G401.6 (cell line): Measurements from ENCODE around the gene NOTCH4.
"Not testable (repeated sequence)": the region's sequence is repeated elsewhere in the genome, so short reads cannot be mapped to it uniquely, and the experiment has no call there.

ENCODE experiments used
- FAIRE-seq: peaks from 2 replicates; lab custom pipeline; 2012; peaks lifted over from hg19 to GRCh38; lab: Jason Lieb, UNC

The NOTCH4 gene

DNA sequence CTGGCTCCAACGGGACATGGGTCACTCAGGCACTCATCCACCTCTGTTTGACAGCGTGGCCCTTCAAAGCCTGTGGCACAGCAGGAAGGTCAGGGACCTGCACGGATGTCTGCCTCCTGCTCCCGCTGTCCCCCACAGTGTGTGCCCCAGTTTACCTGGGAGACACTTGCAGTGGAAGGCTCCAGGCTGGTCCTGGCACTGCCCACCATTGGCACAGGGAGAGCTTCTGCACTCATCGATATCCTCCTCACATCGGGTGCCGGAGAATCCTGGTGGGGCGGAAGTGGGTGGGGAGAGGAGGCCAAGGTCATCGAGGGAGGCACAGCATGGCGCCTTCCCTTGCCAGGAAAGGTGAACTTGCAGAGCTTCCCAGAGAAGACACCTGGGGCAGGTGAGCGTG lies 6.9 kb downstream of the NOTCH4 start:
- no peak for FAIRE-seq

DNA sequence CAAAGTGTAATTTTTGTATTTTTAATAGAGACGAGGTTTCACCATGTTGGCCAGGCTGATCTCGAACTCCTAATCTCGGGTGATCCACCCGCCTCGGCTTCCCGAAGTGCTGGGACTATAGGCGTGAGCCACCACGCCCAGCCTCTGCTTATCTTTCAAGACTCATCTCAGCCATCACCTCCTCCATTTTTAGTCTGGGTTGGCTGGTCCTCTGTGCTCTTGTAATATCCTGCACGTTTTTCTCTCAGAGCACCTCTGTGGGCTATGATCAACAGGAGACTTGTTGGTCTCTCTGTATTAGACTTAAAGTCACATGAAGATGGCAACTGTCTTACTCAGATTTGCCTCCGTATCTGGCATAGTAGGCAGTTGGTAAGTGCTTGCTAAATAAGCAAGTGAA lies 7.6 kb downstream of the NOTCH4 start:
- FAIRE-seq = no peak

DNA sequence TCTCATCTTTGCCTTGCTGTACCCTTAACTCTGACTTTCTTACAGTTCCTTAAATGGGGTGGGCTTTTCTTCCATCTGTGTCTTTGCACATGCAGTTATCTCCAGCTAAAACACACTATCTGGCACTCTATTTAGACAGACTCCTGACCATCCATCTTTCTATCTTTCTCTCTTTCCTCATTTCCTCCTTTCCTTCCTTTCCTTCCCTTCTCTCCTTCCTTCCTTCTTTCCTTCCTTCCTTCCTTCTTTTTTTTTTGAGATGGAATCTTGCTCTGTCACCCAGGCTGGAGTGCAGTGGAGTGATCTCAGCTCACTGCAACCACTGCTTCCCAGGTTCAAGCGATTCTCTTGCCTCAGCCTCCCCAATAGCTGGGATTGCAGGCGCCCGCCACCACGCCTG lies 8.2 kb downstream of the NOTCH4 start:
- FAIRE-seq = no peak

DNA sequence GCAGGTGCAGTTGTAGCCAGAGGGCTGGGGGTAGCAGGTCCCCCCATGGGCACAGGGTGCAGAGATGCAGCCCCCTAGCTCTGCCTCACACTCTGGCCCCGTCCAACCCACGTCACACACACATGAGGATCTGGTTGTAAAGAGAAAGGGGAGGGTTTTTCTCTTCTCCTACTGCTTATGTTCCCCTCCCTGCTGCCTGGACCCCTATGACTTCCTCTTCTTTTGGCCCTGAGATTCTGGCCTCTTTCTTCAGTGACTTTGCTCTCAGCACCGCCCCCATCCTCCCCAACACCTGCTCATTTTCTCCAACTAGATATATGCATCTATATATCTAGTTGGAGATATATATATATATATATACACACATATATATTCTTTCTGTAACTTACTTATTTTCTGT lies 9.7 kb downstream of the NOTCH4 start:
- no peak for FAIRE-seq

DNA sequence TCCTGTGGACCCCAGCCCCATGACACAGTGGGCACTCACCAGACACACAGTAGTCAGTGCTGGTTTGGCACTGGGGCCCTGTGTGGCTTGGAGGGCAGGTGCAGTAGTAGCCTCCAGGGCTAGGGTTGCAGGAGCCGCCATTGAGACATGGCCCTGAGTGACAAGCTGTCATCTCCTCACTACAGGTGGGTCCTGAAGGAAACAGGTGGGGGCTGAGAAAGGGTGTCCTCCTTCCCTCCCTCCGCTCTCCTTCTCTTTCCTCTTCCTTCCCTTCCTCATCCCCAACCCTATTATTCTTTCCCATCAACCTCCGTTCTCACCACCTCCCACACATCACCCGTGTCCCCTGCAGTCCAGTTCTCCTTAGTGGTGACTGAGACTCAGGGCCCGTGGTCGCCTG lies 10.2 kb downstream of the NOTCH4 start:
- FAIRE-seq = no peak

DNA sequence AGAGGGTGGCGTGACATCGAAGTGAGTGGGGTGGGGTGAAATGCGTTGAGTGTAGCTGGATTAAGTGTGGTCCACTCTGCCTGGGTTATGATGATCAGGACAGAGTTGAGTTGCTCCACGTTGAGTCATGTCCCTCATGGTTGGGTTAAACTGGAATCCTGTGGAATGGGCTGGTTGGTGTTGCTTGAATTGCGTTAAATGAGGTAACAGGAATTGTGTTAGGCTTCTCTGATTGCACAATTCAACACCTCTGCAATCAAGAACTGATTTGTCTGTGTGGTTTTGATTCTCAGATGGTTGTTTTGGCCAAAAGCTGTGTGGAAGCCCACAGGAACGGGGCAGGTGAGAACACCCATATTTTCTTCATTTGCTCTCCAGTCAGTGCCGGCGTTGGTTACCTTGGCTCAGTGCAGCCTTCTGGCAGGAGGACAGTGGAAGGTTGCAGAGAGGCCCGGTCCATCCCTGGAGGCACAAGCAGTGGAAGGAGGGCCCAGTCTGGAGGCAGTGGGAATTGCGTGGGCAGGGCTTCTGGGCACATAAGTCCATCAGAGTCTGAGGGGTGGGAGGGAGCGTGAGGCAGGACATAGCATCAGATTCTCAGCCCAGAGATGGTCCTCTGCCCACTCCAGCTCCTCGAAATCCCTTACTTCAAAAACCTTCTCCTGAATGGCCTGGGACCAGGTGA lies 11.6 kb downstream of the NOTCH4 start:
- no peak for FAIRE-seq

DNA sequence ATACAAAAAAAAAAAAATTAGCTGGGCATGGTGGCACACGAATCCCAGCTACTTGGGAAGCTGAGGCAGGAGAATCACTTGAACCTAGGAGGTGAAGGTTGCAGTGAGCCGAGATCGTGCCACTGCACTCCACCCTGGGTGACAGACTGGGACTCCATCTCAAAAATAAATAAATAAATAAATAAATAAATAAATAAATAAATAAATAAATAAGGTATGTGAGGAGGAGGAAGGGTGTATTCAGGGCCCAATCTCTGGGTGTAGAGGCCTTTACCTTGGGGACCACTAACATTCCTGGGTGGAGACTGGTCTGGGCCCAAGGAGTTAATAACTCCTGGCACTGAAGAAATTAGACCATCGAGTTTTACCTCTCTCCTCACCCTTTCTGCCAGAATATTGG lies 12.4 kb downstream of the NOTCH4 start:
- FAIRE-seq = not testable (repeated sequence)

DNA sequence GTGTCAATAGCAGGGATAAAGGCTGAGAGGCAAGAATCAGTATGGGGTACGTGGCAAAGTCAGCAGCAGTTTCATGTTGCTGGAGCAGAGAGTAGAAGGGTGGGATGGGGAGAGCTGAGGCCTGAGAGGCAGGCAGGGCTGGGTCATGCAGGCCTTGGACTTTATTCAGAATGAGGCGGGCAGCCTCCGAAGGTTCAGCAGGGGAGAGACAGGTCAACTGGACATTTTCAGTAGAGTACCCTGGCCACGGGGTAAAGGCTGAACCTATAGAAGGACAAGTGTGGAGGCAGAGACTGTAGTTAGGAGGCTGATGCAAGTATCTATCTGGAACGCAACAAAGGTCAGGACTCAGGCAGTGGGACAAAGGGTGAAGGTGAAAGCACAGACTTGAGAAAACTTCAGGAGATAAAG lies 13.7 kb downstream of the NOTCH4 start:
- no peak for FAIRE-seq

DNA sequence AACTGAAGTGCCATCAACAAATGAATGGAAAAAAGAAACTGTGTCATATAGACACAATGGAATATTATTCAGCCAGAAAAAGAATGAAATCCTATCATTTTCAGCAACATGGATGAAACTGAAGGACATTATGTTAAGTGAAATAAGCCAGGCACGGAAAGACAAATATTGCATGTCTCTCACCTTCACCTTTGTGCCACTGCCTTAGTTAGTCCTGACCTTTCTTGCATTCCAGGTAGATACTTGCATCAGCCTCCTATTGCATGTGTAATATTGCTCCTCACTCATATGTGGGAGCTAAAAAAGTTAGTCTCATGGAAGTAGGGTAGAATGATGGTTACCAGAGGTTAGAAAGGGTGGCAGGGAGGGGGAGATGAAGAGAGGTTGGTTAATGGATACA lies 14.9 kb downstream of the NOTCH4 start:
- no peak for FAIRE-seq

DNA sequence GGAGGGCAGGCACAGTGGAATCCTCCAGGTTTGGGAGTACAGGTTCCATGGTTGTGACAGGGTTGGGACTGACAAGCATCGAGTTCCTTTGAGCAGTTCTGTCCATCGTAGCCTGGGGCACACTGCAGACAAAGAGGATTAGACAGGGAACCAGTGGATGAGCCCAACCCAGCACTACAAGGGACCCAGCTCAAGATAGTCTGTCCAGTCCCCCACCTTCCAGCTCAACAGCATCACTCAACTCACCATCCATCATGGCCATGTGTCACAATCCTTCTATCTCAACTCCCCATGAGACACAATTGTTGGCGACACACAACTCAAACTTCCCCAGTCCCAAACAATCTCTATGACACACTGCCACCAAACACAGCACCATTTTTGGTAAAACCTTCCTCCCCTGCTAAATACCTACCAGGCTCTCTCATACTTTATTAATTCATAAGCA lies 19.6 kb downstream of the NOTCH4 start:
- FAIRE-seq = no peak

DNA sequence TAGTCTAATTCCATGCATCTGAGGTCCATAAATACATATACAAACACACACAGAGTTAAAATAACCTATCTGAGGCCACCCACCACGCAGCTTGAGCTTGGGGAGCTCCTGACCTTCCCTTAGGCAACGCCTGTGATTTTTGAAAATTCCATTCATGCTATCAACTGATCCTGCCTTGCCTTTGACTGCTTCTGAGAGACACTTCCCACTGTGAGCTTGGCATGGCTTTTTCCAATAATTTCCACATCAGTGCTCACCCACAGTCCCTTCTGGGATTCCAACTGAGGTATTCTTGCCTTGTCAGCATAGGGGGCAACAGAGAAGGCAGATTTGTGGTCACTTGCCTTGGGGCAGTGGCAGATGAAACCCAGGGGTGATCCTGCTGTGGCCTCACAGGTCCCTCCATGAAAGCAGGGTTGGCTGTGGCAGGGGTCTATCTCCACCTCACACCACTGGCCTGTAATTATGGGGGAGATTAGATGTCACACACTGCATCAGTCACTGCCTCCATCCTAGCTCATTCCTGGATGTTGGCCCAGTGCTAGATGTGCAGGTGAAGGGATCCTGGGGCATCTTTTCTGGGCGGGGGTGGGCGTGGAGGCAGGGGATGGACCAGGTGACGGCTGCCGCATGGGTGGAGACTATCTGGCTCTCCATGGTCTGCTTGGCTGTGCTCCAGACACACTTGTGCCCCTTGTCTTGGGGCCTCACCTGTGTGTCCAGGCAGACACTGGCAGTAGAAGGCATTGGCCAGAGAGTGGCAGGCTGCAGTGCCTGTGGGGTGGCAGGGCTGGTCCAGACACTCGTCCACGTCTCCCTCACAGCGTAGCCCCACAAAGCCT lies 20.2 kb downstream of the NOTCH4 start:
- no peak for FAIRE-seq

DNA sequence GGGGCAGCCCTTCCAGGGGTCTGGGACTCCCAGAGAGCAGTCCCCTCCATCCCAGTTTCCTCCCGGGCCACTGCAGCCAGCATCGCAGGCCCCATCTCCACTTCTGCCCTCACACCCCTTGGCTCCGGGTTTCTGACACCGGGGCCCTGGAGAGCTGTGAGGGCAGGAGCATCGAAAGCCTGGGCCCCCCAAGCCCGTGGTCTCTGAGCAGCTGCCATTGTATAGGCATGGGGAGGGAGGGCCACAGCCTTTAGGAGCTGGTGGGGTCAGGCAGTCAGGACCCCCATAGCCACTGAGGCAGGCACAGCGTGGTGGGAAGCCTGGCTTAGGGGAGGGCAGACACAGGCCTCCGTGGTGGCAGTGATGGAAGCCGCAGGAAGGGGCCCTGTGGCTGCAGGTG lies 21.7 kb downstream of the NOTCH4 start:
- FAIRE-seq = no peak

DNA sequence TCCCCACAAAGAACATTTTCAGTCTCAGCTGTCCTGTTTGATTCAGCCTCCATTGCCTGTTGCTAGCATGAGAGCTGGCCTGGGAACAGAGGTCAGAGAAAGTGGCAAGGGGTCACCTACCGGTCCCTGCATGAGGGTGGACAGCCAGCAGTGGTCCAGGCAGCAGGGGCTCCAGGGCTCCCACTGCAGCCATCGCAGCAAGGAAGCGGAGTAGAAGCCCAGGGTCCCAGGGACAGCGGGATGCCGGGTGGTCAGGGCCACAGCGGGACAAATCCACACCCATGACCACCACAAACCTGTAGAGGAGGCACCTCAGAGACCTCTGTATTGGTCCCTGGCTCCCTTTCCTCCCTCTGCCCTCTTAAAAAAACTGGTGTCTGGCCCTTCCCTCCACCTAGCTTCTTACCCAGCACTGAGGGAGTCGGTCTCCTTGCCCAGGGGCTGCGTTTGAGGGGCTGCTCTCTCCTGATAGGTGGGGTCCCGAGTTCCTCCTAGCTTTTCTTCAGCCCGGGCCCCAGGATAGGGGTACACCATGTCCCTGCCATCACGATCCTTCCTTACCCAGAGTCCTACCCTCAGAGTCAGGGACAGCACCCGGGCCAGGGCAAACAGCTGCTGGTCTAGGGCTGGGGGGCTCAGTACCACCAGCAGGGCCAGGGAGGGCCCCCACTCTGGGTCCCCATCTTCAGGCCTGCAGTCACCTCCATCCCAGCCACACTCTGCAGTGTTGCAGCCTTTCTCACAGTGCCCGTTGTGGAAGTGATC lies 23.0 kb downstream of the NOTCH4 start:
- FAIRE-seq = no peak

DNA sequence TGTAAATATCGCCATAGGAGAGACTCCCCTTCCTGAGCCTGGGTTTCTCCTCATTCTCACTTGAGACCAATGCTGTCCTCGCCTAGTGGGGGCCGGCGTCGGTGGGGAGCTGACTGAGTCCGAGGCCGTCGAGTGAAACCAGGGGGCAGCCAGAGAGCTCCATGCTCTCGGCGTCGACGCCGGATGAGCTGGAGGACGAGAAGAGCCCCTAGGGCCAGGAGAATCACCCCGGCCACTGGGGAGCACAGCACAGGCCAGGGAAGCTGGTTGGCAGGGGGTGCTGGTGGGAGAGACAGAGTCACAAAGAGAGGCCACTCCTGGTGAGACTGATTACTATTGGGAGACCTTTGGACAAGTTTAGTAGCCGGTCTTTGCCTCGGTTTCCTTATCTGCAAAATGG lies 25.0 kb downstream of the NOTCH4 start:
- no peak for FAIRE-seq

DNA sequence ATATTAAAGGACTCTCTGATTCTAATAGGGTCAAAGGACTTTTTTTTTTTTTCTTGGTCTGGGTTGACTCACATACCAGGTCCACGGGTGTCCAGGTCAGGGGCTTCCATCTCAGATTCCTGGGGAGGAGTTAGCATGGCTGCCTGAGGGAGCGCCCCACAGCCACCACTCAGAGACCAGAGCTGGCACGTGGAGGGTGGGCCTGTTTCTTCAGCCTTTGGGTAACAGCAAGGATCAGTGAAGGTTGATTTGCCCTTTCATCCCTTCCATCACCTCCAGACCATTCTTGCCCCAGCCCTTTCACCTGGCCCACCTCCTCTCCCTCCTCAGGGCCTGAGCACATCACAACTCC lies 25.5 kb downstream of the NOTCH4 start:
- FAIRE-seq = no peak

DNA sequence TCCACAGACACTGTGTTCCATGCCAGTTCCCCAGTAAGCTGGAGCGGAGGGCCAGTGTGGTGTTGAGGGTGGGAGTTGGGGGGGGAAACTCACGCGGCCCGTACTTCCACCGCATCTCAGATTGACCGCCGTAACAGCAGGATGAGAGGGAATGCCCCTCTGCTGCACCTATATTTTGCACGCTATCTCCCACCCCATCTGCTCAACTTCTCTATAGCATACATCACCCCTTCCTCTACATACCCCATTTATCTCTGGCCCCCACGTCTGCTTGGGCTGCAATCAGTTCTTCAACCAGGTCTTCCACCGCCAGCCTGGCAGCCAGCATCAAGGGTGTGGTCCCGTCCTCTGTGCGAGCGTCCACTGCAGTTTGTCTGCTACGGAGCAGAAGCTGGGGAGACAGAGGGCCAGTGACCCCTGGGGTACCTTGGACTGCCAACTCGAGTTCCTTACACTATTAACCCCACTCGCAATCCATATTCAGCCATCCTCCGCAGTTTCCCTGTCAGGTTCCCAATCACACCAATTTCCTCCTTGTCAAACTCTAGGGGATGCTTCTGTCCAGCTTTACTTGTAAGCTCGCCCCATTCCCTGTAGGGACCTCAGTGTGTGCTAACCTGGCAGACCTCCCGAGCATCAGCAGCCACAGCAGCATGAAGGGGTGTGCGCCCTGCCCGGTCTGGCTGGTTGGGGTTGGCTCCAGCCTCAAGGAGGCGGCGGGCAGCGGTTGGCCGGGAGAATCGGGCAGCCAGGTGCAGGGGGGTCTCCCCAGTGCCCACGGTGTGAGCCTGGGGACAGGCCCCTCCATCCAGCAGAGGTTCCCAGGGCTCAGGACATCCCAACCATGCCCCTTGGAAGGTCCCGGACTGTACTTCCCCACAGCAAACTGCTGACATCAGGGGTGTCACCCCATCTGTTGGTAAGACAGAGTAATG lies 26.9 kb downstream of the NOTCH4 start:
- no peak for FAIRE-seq

DNA sequence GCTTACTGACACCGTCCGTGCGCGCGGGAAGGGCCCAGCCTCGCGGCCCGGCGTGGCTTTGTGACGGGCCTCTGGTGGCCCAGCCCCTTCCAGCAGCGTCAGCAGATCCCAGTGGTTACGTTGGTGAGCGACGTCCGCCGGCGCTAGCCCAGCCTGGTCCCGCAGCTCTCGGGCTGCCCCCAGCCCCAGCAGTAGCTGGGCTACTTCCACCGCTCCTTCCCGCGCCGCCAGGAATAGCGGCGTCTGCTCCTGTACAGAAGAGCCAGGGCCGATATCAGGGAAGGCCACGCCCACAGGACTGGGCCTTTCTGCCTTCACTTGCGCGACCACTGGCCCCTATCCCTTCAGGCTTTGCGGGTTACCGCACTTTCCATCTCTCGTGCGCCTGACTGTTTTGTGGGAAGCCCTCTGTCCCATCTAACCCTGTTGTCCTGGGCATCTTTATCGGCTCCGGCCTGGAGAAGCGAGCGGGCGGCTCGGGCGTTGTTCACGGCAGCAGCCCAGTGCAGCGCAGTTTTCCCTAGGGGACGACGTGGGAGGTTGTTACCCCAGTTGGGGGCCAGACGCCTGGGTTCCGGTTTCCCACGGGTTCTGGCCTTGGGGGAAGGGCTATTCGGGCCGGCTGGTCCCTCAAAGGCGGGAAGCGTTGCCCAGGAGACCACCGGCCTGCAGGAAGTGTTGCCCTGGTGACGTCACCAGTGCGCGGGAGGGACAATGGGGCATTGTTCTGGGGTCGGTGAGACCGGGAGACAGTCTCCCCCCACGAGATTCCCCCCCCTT lies 27.8 kb downstream of the NOTCH4 start:
- no peak for FAIRE-seq

DNA sequence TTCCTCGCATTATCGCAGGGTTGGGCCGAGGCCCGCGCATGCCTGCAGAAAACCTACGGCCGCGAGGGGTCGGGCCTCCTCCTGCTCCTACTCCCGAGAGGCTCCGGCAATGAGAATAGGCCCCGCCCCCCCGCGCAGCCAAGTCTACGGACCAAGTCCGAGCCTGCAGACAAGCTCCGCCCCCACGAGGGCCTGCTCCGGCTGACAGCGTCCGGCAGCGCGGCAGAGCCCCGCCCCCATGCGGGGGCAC lies 28.3 kb downstream of the NOTCH4 start:
- peak; percentile 98 for FAIRE-seq

DNA sequence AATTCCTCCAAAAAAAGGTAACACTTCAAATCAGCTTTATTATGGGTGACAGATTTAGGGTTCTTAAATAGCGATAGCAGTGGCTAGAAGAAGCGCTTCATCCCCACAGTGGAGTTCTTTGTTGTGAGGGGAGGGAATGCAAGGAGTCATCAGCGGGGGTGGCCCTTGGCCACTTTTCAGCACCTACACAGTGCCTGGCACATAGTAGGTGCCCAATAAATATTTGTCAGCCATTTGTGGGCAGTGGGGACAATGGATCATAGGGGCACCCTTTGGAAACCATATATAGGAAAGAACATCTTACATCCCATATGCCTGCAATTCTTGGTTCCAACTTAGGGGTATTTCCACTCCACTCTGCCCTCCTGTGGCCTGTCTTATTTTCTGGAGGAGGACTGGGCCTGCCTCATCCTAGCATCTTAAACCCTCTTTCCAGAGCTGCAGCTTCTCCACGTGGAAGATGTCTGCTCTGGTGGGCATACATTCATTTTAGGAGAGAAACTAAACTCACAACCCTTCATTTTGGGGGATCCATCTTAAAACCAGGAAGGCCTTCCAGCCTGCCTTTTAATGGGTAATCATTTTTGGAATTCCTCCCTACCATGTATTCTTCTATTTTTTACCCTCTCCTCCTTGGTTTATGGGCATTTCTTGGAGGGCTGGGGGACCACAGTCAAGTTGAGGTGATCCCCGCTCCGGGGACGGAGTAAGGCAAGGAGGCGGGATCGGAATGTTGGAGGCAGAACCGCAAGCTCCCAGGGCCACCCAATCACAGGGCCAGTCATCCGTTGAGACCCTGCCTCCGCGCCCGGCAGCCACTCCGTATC lies 28.8 kb downstream of the NOTCH4 start:
- no peak for FAIRE-seq

DNA sequence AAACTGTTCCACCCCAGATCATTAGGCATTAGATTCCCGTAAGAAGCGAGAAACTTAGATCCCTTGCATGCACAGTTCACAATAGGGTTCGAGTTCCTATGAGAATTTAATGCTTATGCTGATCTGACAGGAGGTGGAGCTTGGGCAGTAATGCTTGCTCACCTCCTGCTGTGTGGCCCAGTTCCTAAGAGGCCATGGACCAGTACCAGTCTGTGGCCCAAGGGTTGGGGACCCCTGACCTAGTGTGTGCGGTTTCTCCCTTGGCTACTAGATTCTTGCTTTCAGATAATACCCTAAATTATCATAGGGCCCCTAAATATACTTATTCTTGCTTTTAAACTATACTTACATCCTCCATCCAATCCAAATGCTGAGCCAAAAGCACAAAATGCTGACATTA lies 29.5 kb downstream of the NOTCH4 start:
- no peak for FAIRE-seq

DNA sequence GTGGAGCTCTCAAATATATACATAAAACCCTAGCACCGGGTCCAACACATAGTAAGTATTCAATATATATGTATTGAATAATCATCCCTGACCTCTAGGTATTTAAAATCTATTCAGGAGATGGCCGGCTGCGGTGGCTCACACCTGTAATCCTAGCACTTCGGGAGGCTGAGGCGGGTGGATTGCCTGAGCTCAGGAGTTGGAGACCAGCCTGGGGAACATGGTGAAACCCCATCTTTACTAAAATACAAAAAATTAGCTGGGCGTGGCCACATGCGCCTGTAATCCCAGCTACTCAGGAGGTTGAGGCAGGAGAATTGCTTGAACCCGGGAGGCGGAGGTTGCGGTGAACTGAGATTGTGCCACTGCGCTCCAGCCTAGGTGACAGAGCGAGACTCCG lies 30.8 kb downstream of the NOTCH4 start:
- not testable (repeated sequence) for FAIRE-seq
